ENCODE measurements around the gene MAP1LC3B. TPM values are rescaled to one million over a fixed set of nuclear protein-coding genes. Genes with fewer than 3 reads are reported as not detected.

The MAP1LC3B gene
- total RNA-seq, 2 donors from 2014 or later, result 41.9 to 51.8 TPM

DNA sequence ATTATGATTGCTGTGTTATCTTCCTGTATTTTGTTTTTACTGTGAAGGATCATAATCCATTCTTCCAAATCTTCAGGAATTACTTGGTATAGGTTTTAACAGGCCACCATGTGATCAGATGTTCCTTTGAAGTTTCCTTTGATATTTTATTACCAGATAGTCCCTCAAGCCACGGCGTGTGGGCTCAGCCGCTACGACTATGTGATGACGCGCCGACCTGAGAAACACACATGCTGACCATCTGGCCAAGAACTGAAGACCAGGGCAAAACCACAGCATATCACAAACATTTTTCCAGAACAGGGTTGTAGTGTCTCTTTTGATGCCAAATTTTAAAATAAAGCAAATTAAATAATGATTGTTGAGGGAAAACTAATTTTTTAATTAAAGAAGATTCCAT, 53.4 kb downstream of the MAP1LC3B start:
- H3K36me3 ChIP-seq, result no peaks in the 10 kb centered on the region
- no peak for DNase-seq (ENCODE audit: low spot score)
- H3K27me3 ChIP-seq (replicated peaks; ENCODE audit: insufficient read depth), result no peaks in the 10 kb centered on the region
- no peak overlapping the region for H3K4me3 ChIP-seq
- no peak overlapping the region for H3K27ac ChIP-seq
- TF ChIP-seq, protein P1, sequence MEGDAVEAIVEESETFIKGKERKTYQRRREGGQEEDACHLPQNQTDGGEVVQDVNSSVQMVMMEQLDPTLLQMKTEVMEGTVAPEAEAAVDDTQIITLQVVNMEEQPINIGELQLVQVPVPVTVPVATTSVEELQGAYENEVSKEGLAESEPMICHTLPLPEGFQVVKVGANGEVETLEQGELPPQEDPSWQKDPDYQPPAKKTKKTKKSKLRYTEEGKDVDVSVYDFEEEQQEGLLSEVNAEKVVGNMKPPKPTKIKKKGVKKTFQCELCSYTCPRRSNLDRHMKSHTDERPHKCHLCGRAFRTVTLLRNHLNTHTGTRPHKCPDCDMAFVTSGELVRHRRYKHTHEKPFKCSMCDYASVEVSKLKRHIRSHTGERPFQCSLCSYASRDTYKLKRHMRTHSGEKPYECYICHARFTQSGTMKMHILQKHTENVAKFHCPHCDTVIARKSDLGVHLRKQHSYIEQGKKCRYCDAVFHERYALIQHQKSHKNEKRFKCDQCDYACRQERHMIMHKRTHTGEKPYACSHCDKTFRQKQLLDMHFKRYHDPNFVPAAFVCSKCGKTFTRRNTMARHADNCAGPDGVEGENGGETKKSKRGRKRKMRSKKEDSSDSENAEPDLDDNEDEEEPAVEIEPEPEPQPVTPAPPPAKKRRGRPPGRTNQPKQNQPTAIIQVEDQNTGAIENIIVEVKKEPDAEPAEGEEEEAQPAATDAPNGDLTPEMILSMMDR (IDR thresholded peaks at IDR 0.05), result no peak
- no peak for TF ChIP-seq POLR2AphosphoS5 (IDR thresholded peaks at IDR 0.05)
- no peak for TF ChIP-seq POLR2A (IDR thresholded peaks at IDR 0.05)
- H3K4me1 ChIP-seq (replicated peaks), result no peaks in the 10 kb centered on the region
- 89% methylated on average over 7 of the region's 7 CpGs for WGBS
- no peaks in the 10 kb centered on the region for H3K9me3 ChIP-seq
- intact Hi-C loops (cut with DNase I), result no loop called here

DNA sequence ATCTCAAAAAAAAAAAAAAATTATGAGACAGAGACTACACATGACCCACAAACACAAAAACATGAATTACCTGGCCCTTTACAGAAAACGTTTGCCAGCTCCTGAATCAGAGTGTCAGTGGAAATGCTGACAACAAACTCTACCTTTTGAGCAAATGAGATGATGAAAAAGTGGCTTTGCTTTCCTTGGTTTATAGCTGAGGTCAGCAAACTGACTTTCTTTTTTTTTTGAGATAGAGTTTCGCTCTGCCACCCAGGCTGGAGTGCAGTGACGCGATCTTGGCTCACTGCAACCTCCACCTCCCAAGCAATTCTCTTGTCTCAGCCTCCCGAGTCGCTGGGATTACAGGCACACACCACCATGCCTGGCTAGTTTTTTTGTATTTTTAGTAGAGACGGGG, 54.3 kb downstream of the MAP1LC3B start:
- WGBS, result 94% methylated on average over 7 of the region's 7 CpGs
- no peak for DNase-seq (ENCODE audit: low spot score)
- H3K4me1 ChIP-seq (replicated peaks), result no peaks in the 10 kb centered on the region
- TF ChIP-seq POLR2AphosphoS5 (IDR thresholded peaks at IDR 0.05) (no peak), POLR2A (IDR thresholded peaks at IDR 0.05) (no peak)
- TF ChIP-seq, protein P1 (IDR thresholded peaks at IDR 0.05), result no peak
- H3K9me3 ChIP-seq, result no peaks in the 10 kb centered on the region
- no peaks in the 10 kb centered on the region for H3K27me3 ChIP-seq (replicated peaks; ENCODE audit: insufficient read depth)
- H3K27ac ChIP-seq, result no peak overlapping the region
- intact Hi-C loops (cut with DNase I), result no loop called here
- H3K36me3 ChIP-seq, result no peaks in the 10 kb centered on the region
- H3K4me3 ChIP-seq, result no peak overlapping the region

DNA sequence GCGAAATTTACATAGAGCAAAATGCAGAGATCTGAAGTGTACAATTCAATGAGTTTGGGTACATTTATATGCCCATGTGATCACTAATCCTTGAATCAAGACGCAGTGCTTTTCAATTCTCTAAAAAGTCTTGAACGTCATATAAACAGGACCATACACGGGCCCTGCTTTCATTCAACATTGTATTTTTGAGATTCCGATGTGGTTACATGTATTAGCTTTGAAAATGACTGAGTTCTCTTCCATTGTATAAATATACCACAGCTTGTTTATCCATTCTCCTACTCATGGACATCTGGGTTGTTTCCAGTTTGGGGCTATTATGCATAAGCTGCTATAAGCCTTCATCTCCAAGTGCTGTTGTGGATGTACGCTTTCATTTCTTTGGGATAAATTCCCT, 55.2 kb downstream of the MAP1LC3B start:
- intact Hi-C loops (cut with DNase I), result no loop called here
- H3K27me3 ChIP-seq (replicated peaks; ENCODE audit: insufficient read depth), result no peaks in the 10 kb centered on the region
- TF ChIP-seq POLR2A (IDR thresholded peaks at IDR 0.05) (no peak), POLR2AphosphoS5 (IDR thresholded peaks at IDR 0.05) (no peak)
- TF ChIP-seq, protein P1 (IDR thresholded peaks at IDR 0.05), result no peak
- DNase-seq (ENCODE audit: low spot score), result no peak
- H3K9me3 ChIP-seq, result no peaks in the 10 kb centered on the region
- no peak overlapping the region for H3K27ac ChIP-seq
- H3K4me1 ChIP-seq (replicated peaks), result no peaks in the 10 kb centered on the region
- no peaks in the 10 kb centered on the region for H3K36me3 ChIP-seq
- 84% methylated on average over 6 of the region's 6 CpGs for WGBS
- H3K4me3 ChIP-seq, result no peak overlapping the region

GRCh38 chr16:87448866-87449265, 56.7 kb downstream of the MAP1LC3B start:
- 97% methylated on average over 12 of the region's 12 CpGs for WGBS
- no peak for DNase-seq (ENCODE audit: low spot score)
- no peaks in the 10 kb centered on the region for H3K36me3 ChIP-seq
- no peak overlapping the region for H3K4me3 ChIP-seq
- TF ChIP-seq POLR2A (IDR thresholded peaks at IDR 0.05) (no peak), POLR2AphosphoS5 (IDR thresholded peaks at IDR 0.05) (no peak)
- TF ChIP-seq, protein P1 (IDR thresholded peaks at IDR 0.05), result no peak
- intact Hi-C loops (cut with DNase I), result no loop called here
- no peaks in the 10 kb centered on the region for H3K9me3 ChIP-seq
- H3K27me3 ChIP-seq (replicated peaks; ENCODE audit: insufficient read depth), result no peaks in the 10 kb centered on the region
- no peaks in the 10 kb centered on the region for H3K4me1 ChIP-seq (replicated peaks)
- no peak overlapping the region for H3K27ac ChIP-seq

DNA sequence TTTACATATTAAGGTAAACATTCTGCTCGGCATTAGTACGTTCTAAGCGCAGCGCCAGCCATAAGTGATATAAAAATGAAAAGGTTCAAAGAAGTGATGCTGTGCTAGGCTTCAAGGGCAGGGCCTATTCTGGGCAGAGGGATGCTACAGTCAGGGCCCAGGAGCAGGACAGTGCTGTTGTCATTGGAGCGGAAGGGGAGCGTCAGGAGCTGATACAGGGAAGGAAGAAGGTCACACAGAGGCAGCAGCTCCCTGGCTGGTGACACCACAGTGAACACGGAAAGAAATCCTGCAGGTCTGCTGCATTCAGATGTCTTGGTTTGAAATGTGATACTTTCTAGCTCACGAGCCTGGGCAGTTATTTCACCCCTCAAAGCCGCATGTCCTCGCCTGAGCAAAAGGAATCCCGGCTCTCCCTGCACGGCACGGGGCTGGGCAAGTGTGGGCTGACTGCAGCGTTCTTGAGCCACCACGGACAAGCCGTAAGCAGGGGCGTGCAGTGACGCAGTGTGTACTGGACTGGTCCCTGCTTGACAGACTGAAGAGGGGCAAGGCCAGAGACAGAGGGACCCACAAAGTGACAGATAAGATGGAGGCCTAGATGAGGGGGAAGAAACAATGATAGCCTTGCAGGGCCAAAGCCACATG, 59.6 kb downstream of the MAP1LC3B start:
- intact Hi-C loops (cut with DNase I), result no loop called here
- WGBS, result 72% methylated on average over 18 of the region's 18 CpGs
- H3K27ac ChIP-seq, result no peak overlapping the region
- no peak for DNase-seq (ENCODE audit: low spot score)
- H3K4me3 ChIP-seq, result no peak overlapping the region
- no peaks in the 10 kb centered on the region for H3K9me3 ChIP-seq
- H3K27me3 ChIP-seq (replicated peaks; ENCODE audit: insufficient read depth), result no peaks in the 10 kb centered on the region
- TF ChIP-seq POLR2AphosphoS5 (IDR thresholded peaks at IDR 0.05), result no peak
- TF ChIP-seq, protein P1 (IDR thresholded peaks at IDR 0.05), result no peak
- TF ChIP-seq POLR2A (IDR thresholded peaks at IDR 0.05), result no peak
- H3K4me1 ChIP-seq (replicated peaks), result no peaks in the 10 kb centered on the region
- H3K36me3 ChIP-seq, result no peaks in the 10 kb centered on the region
